CD14-positive monocyte (primary cell): ENCODE data around the gene CCDC107. TPM values are rescaled to one million over a fixed set of nuclear protein-coding genes. Genes with fewer than 3 reads are reported as not detected.

Experiments used
- DNase-seq, 3 donors: peaks; one replicate each; pipeline ENCODE4 v3.0.0-alpha.2; 2011 to 2022
- H2AFZ ChIP-seq: 2 replicates; pipeline ENCODE4 v1.6.0; 2012; ENCODE audit warnings: mild to moderate bottlenecking, low read depth, low read length, inconsistent platforms; ENCODE audit not compliant: insufficient read depth, poor library complexity, severe bottlenecking
- H3K27ac ChIP-seq, 2 donors: 1 replicate in 1 of 2; 2 replicates in 1 of 2; pipeline ENCODE4 v1.5.1; 2012 to 2013; ENCODE audit warnings: low read length in 2 of 2, control low read depth in 1 of 2, inconsistent platforms in 1 of 2, low read depth in 1 of 2, mild to moderate bottlenecking in 1 of 2
- H3K27me3 ChIP-seq, 2 donors: one replicate each; pipeline versions ENCODE4 v1.6.0 to v1.6.1; 2011 to 2013; ENCODE audit warnings: low read length in 2 of 2; ENCODE audit not compliant: control insufficient read depth in 2 of 2, insufficient read depth in 2 of 2
- H3K36me3 ChIP-seq, 2 donors: replicated peaks in 1 of 2; 1 replicate in 1 of 2; 2 replicates in 1 of 2; pipeline versions ENCODE4 v1.5.1 to v1.6.1; 2012 to 2013; ENCODE audit warnings: low read length in 2 of 2, control low read depth in 1 of 2, inconsistent platforms in 1 of 2, mild to moderate bottlenecking in 1 of 2; ENCODE audit not compliant: insufficient read depth in 2 of 2, control insufficient read depth in 1 of 2
- H3K4me1 ChIP-seq, 2 donors: 1 replicate in 1 of 2; 2 replicates in 1 of 2; pipeline versions ENCODE4 v1.5.1 to v1.6.1; 2012 to 2013; ENCODE audit warnings: low read length in 2 of 2, control low read depth in 1 of 2, inconsistent platforms in 1 of 2, mild to moderate bottlenecking in 1 of 2, moderate library complexity in 1 of 2; ENCODE audit not compliant: insufficient read depth in 2 of 2, control insufficient read depth in 1 of 2
- H3K4me2 ChIP-seq: replicated peaks from 2 replicates; pipeline ENCODE3; 2012; ENCODE audit warnings: low read length, moderate library complexity, mild to moderate bottlenecking; ENCODE audit not compliant: poor library complexity, severe bottlenecking; ENCODE audit errors: extremely low read depth
- H3K4me3 ChIP-seq, 3 experiments: fragments of 200-600 bp in 1 of 3; sonication (generic) in 1 of 3; replicated peaks in 1 of 3; 1 replicate in 2 of 3; 2 replicates in 1 of 3; pipeline ENCODE4 v1.5.1; 2011 to 2013; ENCODE audit warnings: low read length in 3 of 3, mild to moderate bottlenecking in 3 of 3, control low read depth in 2 of 3, low read depth in 2 of 3, inconsistent platforms in 1 of 3, moderate library complexity in 1 of 3
- H3K79me2 ChIP-seq: 2 replicates; pipeline ENCODE4 v1.6.0; 2012; ENCODE audit warnings: mild to moderate bottlenecking, control low read depth, inconsistent platforms, low read length, moderate library complexity; ENCODE audit not compliant: insufficient read depth
- H3K9ac ChIP-seq: 2 replicates; pipeline ENCODE4 v1.6.0; 2017; ENCODE audit warnings: low read length, mild to moderate bottlenecking; ENCODE audit not compliant: insufficient read depth, poor library complexity, severe bottlenecking
- H3K9me3 ChIP-seq, 2 donors: replicated peaks in 1 of 2; 1 replicate in 1 of 2; 2 replicates in 1 of 2; pipeline versions ENCODE4 v1.5.1 to v1.6.1; 2012 to 2013; ENCODE audit warnings: low read length in 2 of 2, control low read depth in 1 of 2; ENCODE audit not compliant: control insufficient read depth in 1 of 2, insufficient read depth in 1 of 2
- H4K20me1 ChIP-seq: 2 replicates; pipeline ENCODE4 v1.6.0; 2012; ENCODE audit warnings: mild to moderate bottlenecking, low read length, control low read depth, moderate library complexity; ENCODE audit not compliant: insufficient read depth
- H3K27ac Mint-ChIP-seq, 7 donors: one replicate each; pipeline ENCODE4 v1.8.0; 2020; ENCODE audit warnings: mild to moderate bottlenecking in 7 of 7, mixed read lengths in 7 of 7, moderate library complexity in 6 of 7, inconsistent platforms in 2 of 7
- H3K27me3 Mint-ChIP-seq, 3 donors: one replicate each; pipeline ENCODE4 v1.8.0; 2021 to 2022; ENCODE audit warnings: low read depth in 3 of 3, mild to moderate bottlenecking in 3 of 3, mixed read lengths in 3 of 3, moderate library complexity in 3 of 3, inconsistent platforms in 1 of 3
- H3K36me3 Mint-ChIP-seq, 2 donors: one replicate each; pipeline ENCODE4 v1.8.0; 2020; ENCODE audit warnings: mixed read lengths in 2 of 2, inconsistent platforms in 1 of 2, mild to moderate bottlenecking in 1 of 2
- H3K4me1 Mint-ChIP-seq: one replicate; pipeline ENCODE4 v1.8.0; 2020; ENCODE audit warnings: mild to moderate bottlenecking, mixed read lengths
- H3K4me3 Mint-ChIP-seq, 2 donors: one replicate each; pipeline ENCODE4 v1.8.0; 2020; ENCODE audit warnings: mild to moderate bottlenecking in 2 of 2, mixed read lengths in 2 of 2, moderate library complexity in 1 of 2
- H3K9me3 Mint-ChIP-seq, 7 donors: one replicate each; pipeline ENCODE4 v1.8.0; 2020 to 2022; ENCODE audit warnings: mixed read lengths in 7 of 7, mild to moderate bottlenecking in 6 of 7, moderate library complexity in 6 of 7, inconsistent platforms in 2 of 7
- CTCF ChIP-seq: fragments of 200-600 bp; IDR thresholded peaks from one replicate; pipeline ENCODE4 v1.8.0; 2022; ENCODE audit warnings: antibody characterized with exemption, mild to moderate bottlenecking
- WGBS: methylation state at CpG from one replicate; pipeline ENCODE4 v1.1.5; 2013; ENCODE audit warnings: missing lambda C conversion rate; ENCODE audit not compliant: insufficient coverage; 5-methylcytosine and 5-hydroxymethylcytosine counted together
- intact Hi-C, 2 donors: fragments of 100-400 bp; cut with micrococcal nuclease; formaldehyde crosslinking; loops; one replicate each; pipeline versions ENCODE4 v1.15.0 to v1.15.1; 2023
- polyA plus RNA-seq, 3 donors: library from polyadenylated mRNA; depleted of rRNA in 1 of 3; unstranded in 2 of 3; stranded (reverse) in 1 of 3; fragments of 300-500 nt in 2 of 3; fragments of >200 nt in 1 of 3; fragmentation: Illumina TruSeq in 2 of 3; gene quantifications; 1 replicate in 2 of 3; 2 replicates in 1 of 3; pipeline ENCODE4 v1.2.3, GENCODE V29; 2012 to 2021

Gene CCDC107
- polyA plus RNA-seq, 3 donors = 17.2 to 32.6 (median 23.2) TPM

GRCh38 chr9:35683323-35683722 is 25.2 kb downstream of the CCDC107 start:
- H3K9ac ChIP-seq = no peak overlapping the region
- no peaks in the 10 kb centered on the region for H3K36me3 Mint-ChIP-seq
- H4K20me1 ChIP-seq = no peaks in the 10 kb centered on the region
- no peaks in the 10 kb centered on the region for H3K79me2 ChIP-seq
- no peaks in the 10 kb centered on the region for H3K9me3 Mint-ChIP-seq
- H3K27me3 ChIP-seq = no peaks in the 10 kb centered on the region
- TF ChIP-seq CTCF = no peak
- H3K27ac Mint-ChIP-seq = no peak overlapping the region
- H3K9me3 ChIP-seq = no peaks in the 10 kb centered on the region
- no peak for DNase-seq
- no CpG with 5 or more reads among the region's 2 CpGs for WGBS
- no peak overlapping the region for H3K27ac ChIP-seq
- intact Hi-C loops = no loop called here
- no peak overlapping the region for H2AFZ ChIP-seq
- no peaks in the 10 kb centered on the region for H3K4me1 ChIP-seq
- H3K27me3 Mint-ChIP-seq = peaks cover 3 to 4% (median 4%) of the 10 kb centered on the region in 3 donors
- no peak overlapping the region for H3K4me3 Mint-ChIP-seq
- no peaks in the 10 kb centered on the region for H3K36me3 ChIP-seq
- no peak overlapping the region for H3K4me2 ChIP-seq
- no peak overlapping the region for H3K4me3 ChIP-seq
- H3K4me1 Mint-ChIP-seq = no peaks in the 10 kb centered on the region

- Mint-ChIP-seq H3K27me3 (peaks cover 6 to 14% (median 6%) of the 10 kb centered on the region in 3 donors), H3K4me1 (peaks cover 3% of the 10 kb centered on the region), H3K27ac (peak overlapping the region in 1 of 7 donors; percentile 10), H3K9me3 (peaks cover 0 to 3% (median 0%) of the 10 kb centered on the region in 7 donors), H3K36me3 (no peaks in the 10 kb centered on the region), H3K4me3 (no peak overlapping the region)
- TF ChIP-seq CTCF = no peak
- 98% methylated on average over 9 of the region's 10 CpGs for WGBS
- Histone ChIP-seq H3K27me3 (peaks cover 0 to 11% of the 10 kb centered on the region in 2 donors), H3K4me1 (peaks cover 5 to 6% of the 10 kb centered on the region in 2 donors), H2AFZ (no peak overlapping the region), H3K27ac (no peak overlapping the region), H3K36me3 (no peaks in the 10 kb centered on the region), H4K20me1 (no peaks in the 10 kb centered on the region), H3K4me3 (no peak overlapping the region), H3K9ac (no peak overlapping the region), H3K9me3 (no peaks in the 10 kb centered on the region), H3K4me2 (no peak overlapping the region), H3K79me2 (no peaks in the 10 kb centered on the region)
- intact Hi-C loops = no loop called here
- DNase-seq = no peak
Observed at GRCh38 chr9:35684921-35685320, 26.8 kb downstream of the CCDC107 start.
